Measurements from ENCODE around the gene ACTR1A.
"Not testable (repeated sequence)": the region's sequence is repeated elsewhere in the genome, so short reads cannot be mapped to it uniquely, and the experiment has no call there.

The ACTR1A gene

DNA sequence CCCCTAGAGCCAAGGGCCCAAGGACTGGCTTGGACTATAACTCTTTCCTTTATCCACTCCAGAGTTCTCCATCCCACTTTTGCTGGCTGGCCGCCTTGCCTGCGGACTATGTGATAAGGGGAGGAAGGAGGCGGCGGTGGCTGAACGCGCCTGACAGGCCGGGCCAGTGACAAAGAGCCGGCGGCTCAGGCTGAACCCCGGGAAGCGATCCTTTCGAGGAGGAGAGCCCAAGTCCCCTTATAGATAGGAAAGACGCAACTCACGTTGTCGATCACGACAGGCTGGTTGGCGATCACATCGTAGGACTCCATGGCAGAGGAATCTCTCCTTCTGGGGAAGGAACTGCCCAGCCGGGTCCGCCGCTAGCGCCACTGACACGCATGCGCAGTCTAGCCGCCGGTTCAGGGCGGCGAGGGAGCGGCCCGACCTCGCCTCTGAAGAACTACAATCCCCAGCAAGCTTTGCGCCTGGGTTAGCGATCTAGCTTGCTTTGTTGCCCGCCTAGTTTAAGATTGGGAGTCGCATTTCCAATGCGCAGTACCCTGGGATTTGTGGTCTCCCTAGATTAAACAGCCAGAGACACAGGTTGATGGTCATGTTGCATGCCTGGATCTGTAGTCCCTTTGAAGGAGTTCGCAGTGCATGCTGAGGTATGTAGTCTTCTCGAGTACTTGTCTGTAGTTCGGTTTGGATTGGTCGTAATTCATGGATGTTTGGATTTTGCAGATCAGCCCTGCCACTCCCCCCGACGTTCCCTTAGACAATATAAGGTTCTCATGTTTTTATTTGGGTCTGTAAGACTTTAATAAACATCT, at the start of gene ACTR1A:
ACTR1A (minus strand) TSS at position 376 of the 815 bp plus-strand sequence; CDS start at position 311, 65 bp downstream.
- peak; percentile 100 for DNase-seq (ENCODE audit: low spot score)

- DNase-seq (ENCODE audit: low spot score) = no peak
Observed at GRCh38 chr10:102550636-102551210, 48.2 kb upstream of the ACTR1A start.

DNA sequence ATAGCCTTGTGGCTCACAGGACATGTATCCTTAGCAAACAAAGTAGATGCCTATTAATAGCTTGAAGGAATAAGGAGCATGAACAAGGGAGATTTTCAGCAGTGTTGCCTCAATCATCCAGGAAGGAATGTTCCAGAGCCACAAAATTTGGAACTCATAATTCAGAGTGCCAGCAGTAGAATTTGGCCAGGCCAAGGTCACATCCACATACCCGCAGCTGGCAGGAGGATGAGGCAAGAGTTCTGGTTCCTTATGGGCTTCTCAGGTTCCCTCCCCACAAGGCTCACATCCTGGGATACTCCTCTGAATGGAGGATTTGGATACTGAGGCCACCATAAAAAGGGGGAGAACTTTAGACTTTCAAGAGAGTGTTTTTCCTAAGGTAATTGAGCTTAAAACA, 47.0 kb upstream of the ACTR1A start:
- no peak for DNase-seq (ENCODE audit: low spot score)

DNA sequence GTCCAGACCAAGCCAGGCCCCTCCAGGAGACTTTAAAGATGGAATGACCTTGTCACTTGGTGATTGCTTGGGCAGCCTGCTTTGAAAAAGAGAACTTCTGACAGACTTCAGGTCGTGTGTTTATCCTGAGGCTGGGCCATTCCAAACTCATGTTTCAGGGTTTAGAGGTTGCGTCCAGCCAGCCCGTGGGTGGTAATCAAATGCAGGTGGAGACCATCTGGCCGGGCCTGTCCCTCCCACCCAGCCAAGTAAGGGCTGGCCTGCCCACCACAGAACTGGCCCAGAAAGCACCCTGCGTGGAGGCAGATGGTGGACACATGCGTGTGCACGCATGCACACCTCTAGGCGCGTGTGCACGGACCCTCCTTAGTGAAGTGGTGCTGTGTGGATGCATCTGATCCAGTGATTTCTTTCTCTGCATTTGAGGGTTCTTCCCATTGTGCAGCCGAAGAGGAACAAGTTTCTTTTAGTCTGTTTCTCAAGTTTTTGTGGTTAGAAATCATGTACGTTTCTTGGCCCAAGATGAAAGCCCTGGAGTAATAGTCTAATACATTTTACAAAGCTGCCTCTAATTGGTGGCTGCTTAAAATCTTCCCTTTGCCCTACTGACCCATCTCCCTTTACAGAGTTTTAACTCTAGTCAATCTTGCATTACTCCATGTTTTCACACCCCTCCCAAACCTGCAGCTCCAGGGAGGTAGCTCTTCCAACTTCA, 44.3 kb upstream of the ACTR1A start:
- DNase-seq (ENCODE audit: low spot score) = no peak

- no peak for DNase-seq (ENCODE audit: low spot score)
Observed at GRCh38 chr10:102545997-102546396, 43.5 kb upstream of the ACTR1A start.

DNA sequence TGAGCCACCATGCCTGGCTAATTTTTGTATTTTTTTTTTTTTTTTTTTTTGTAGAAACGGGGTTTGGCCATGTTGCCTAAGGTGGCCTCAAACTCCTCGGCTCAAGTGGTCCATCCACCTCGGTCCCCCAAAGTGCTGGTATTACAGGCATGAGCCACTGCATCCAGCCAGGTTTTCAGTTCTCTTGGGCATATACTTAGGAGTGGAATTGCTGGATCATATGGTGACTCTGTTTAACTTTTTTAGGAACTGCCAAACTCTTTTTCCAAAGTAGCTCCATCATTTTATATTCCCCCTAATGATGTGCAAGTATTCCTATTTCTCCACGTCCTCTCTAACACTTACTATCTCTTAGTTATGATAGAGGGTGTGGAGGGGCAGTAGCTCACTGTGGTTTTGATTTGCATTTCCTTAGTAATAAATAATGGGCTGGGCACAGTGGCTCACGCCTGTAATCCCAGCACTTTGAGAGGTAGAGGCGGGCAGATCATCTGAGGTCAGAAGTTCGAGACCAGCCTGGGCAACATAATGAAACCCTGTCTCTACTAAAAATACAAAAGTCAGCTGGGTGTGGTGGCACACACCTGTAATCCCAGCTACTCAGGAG, 42.9 kb upstream of the ACTR1A start:
- DNase-seq (ENCODE audit: low spot score) = no peak

GRCh38 chr10:102542800-102543418, 40.4 kb upstream of the ACTR1A start:
- no peak for DNase-seq (ENCODE audit: low spot score)

- DNase-seq (ENCODE audit: low spot score) = peak; percentile 44
Observed at GRCh38 chr10:102540023-102540422, 37.5 kb upstream of the ACTR1A start.

GRCh38 chr10:102538811-102539210, 36.3 kb upstream of the ACTR1A start:
- no peak for DNase-seq (ENCODE audit: low spot score)

- DNase-seq (ENCODE audit: low spot score) = no peak
Observed at GRCh38 chr10:102537948-102538347, 35.4 kb upstream of the ACTR1A start.

- DNase-seq (ENCODE audit: low spot score) = no peak
Observed at GRCh38 chr10:102537367-102537766, 34.9 kb upstream of the ACTR1A start.

DNA sequence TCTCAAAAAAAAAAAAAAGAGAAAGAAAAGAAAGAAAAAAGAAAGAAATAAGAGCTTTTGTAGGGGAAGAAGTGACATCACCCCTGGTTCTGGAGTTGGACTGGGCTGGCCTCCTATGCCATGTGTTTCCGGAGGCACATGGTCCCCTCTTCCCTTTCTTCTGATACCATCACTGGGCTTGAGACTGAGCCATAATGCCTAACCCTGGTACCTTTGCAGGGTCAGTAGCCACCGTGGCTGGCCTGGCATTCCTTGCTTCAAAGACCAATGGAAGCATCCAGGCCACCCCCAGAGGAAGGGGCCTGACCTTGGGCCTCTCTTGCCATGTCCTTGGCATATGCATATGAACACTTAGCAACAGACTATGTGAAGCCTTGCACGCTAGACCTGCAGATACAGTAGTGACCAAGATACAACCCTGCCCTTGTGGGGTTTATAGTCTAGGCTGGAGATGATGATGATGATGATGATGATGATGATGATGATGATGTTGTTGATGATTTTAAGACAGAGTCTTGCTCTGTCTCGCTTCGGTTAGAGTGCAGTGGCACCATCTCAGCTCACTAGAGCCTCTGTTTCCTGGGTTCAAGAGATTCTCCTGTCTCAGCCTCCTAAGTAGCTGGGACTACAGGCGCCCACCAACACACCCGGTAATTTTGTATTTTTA, 33.1 kb upstream of the ACTR1A start:
- no peak for DNase-seq (ENCODE audit: low spot score)

- not testable (repeated sequence) for DNase-seq (ENCODE audit: low spot score)
Observed at GRCh38 chr10:102534966-102535365, 32.5 kb upstream of the ACTR1A start.

GRCh38 chr10:102534333-102534732, 31.8 kb upstream of the ACTR1A start:
- DNase-seq (ENCODE audit: low spot score) = no peak

GRCh38 chr10:102527546-102527945, 25.0 kb upstream of the ACTR1A start:
- no peak for DNase-seq (ENCODE audit: low spot score)

GRCh38 chr10:102524746-102525145, 22.2 kb upstream of the ACTR1A start:
- no peak for DNase-seq (ENCODE audit: low spot score)

GRCh38 chr10:102523250-102524029, 20.9 kb upstream of the ACTR1A start:
- DNase-seq (ENCODE audit: low spot score) = no peak

DNA sequence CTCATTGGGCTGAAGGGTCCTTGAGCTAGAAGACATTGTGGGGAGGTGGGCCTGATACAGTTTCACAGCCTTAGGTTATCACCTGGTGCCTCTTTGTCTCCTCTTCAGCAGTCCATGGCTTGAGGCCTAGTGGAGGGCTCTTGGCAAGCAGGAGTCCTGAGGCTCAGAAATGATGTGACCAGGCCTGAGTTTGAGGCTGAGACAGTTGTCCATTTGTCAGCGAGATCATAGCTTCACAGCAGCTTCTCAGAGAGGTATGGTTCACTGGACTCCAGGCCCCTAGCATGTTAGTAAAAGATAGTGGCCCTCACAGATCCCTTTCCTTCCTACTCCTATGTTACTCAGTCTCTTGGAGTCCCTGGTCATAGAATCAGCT, 20.4 kb upstream of the ACTR1A start:
- no peak for DNase-seq (ENCODE audit: low spot score)

DNA sequence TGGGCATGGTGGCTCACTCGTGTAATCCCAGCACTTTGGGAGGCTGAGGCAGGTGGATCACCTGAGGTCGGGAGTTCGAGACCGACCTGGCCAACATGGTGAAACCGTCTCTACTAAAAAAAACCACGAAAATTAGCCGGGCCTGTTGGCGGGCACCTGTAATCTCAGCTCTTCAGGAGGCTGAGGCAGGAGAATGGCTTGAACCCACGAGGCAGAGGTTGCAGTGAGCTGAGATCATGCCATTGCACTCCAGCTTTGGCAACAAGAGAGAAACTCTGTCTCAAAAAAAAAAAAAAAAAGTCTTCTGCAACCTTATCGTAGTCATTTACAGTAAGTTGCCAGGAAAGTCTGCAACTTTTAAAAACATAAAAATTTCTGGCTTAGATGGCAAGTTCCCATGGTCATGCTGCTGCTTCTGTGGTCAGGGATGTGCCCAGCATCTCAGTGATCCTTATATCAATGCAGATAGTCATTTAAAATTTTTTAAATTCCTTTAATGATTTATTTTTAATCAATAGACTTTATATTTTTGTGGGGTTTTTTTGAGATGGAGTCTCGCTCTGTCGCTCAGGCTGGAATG, 16.8 kb upstream of the ACTR1A start:
- DNase-seq (ENCODE audit: low spot score) = no peak

GRCh38 chr10:102517553-102517952, 15.0 kb upstream of the ACTR1A start:
- DNase-seq (ENCODE audit: low spot score) = no peak

All from RKO (cell line).